HepG2 (cell line): ENCODE data around the gene DYNC2I2. TPM values are rescaled to one million over a fixed set of nuclear protein-coding genes. Genes with fewer than 3 reads are reported as not detected.

Experiments
- ATAC-seq: fragments of 200-7000 bp; cut with Tn5 transposase; 3 replicates; pipeline ENCODE4 v1.9.1; 2020; ENCODE audit warnings: mild to moderate bottlenecking, moderate library complexity
- BruUV-seq: library from RNA; stranded (reverse); fragments of 400-500 nt; replicated peaks from 2 replicates; lab custom pipeline; 2021; lab: Mats Ljungman, UMichigan
- CTCF ChIA-PET: fragments of 300-600 bp; formaldehyde crosslinking; extraction: SDS; loops from one replicate; lab custom pipeline; 2021; ENCODE audit warnings: low total read pairs, inconsistent platforms, low intra/inter-chr PET ratio; lab: Yijun Ruan, JAX
- POLR2A ChIA-PET: fragments of 350-600 bp; sonication (Branson Sonifier 250); formaldehyde crosslinking; loops from one replicate; lab custom pipeline; 2020; ENCODE audit warnings: antibody characterized with exemption, inconsistent platforms; lab: Yijun Ruan, JAX
- DNase-seq: peaks from one replicate; pipeline ENCODE4 v3.0.0-alpha.2; 2015; ENCODE audit warnings: low spot score
- FAIRE-seq: peaks from 3 replicates; lab custom pipeline; 2011; peaks lifted over from hg19 to GRCh38; lab: Jason Lieb, UNC
- H2AFZ ChIP-seq: one replicate; pipeline ENCODE4 v1.6.1; 2011; ENCODE audit warnings: low read length, inconsistent platforms
- H3K27ac ChIP-seq: fragments of 300-600 bp; 3 replicates; pipeline ENCODE4 v1.8.0; 2011; ENCODE audit warnings: mixed run types, mild to moderate bottlenecking, mixed read lengths, low read length, inconsistent platforms; ENCODE audit not compliant: insufficient read depth; ENCODE audit errors: extremely low read length
- H3K27me3 ChIP-seq, 2 experiments: fragments of 200-600 bp in 1 of 2; 2 replicates in 1 of 2; 3 replicates in 1 of 2; pipeline versions ENCODE4 v1.6.0 to v1.8.0; 2011; ENCODE audit warnings: low read length in 2 of 2, mild to moderate bottlenecking in 2 of 2, moderate library complexity in 2 of 2, inconsistent platforms in 1 of 2; ENCODE audit not compliant: insufficient read depth in 2 of 2, control insufficient read depth in 1 of 2
- H3K36me3 ChIP-seq, 2 experiments: fragments of 200-600 bp in 1 of 2; replicated peaks in 1 of 2; 2 replicates in 1 of 2; 3 replicates in 1 of 2; pipeline versions ENCODE4 v1.5.1 to v1.8.0; 2011; ENCODE audit warnings: low read length in 2 of 2, inconsistent platforms in 1 of 2; ENCODE audit not compliant: insufficient read depth in 2 of 2, control insufficient read depth in 1 of 2
- H3K4me1 ChIP-seq: 2 replicates; pipeline ENCODE4 v1.5.1; 2012; ENCODE audit warnings: low read length, inconsistent platforms; ENCODE audit not compliant: insufficient read depth
- H3K4me2 ChIP-seq: 2 replicates; pipeline ENCODE4 v1.6.0; 2011; ENCODE audit warnings: low read depth, low read length, inconsistent platforms
- H3K4me3 ChIP-seq, 3 experiments: fragments of 200-600 bp in 1 of 3; sonication (generic), shearing (Covaris generic) in 1 of 3; replicated peaks in 1 of 3; 2 replicates each; pipeline ENCODE4 v1.5.1; 2011 to 2016; ENCODE audit warnings: low read length in 3 of 3, inconsistent platforms in 2 of 3, low read depth in 2 of 3, mild to moderate bottlenecking in 2 of 3, control low read depth in 1 of 3, mixed read lengths in 1 of 3; ENCODE audit not compliant: insufficient read depth in 1 of 3
- H3K79me2 ChIP-seq: one replicate; pipeline ENCODE4 v1.6.1; 2011; ENCODE audit warnings: low read length, inconsistent platforms; ENCODE audit not compliant: insufficient read depth
- H3K9ac ChIP-seq: 2 replicates; pipeline ENCODE4 v1.6.0; 2011; ENCODE audit warnings: mild to moderate bottlenecking, low read depth, low read length, inconsistent platforms; ENCODE audit not compliant: insufficient read depth
- H3K9me3 ChIP-seq: 2 replicates; pipeline ENCODE4 v1.5.1; 2012; ENCODE audit warnings: mild to moderate bottlenecking, low read length
- H4K20me1 ChIP-seq: 2 replicates; pipeline ENCODE4 v1.6.0; 2011; ENCODE audit warnings: inconsistent platforms, mild to moderate bottlenecking, low read length, moderate library complexity; ENCODE audit not compliant: insufficient read depth
- GTF2F1 ChIP-seq: fragments of 150-350 bp; IDR thresholded peaks from 2 replicates; pipeline ENCODE4 v1.6.1; 2014; ENCODE audit warnings: low read length
- HOXA7 ChIP-seq: sonication (generic); formaldehyde crosslinking; IDR thresholded peaks from 2 replicates; pipeline ENCODE4 v1.8.1; 2022; ENCODE audit warnings: mild to moderate bottlenecking, missing genetic modification reagents, moderate library complexity
- SOX6 ChIP-seq, 2 experiments: fragments of 450-650 bp in 1 of 2; sonication (generic) in 1 of 2; formaldehyde crosslinking in 1 of 2; IDR thresholded peaks; 2 replicates each; pipeline versions ENCODE4 v1.4.0 to v1.6.1; 2017 to 2020; ENCODE audit warnings: antibody characterized with exemption in 1 of 2, mild to moderate bottlenecking in 1 of 2, missing genetic modification reagents in 1 of 2
- SRSF4 ChIP-seq: fragments of 200-400 bp; formaldehyde crosslinking; IDR thresholded peaks from one replicate; pipeline ENCODE4 v1.6.1; 2018; ENCODE audit warnings: mild to moderate bottlenecking, low read depth, low read length, moderate library complexity; ENCODE audit not compliant: poor library complexity, severe bottlenecking
- ZNF101 ChIP-seq: sonication (generic); formaldehyde crosslinking; IDR thresholded peaks from 2 replicates; pipeline ENCODE4 v1.4.0; 2020; ENCODE audit warnings: mild to moderate bottlenecking, low read depth, missing genetic modification reagents, borderline replicate concordance
- ZNF234 ChIP-seq: sonication (generic); formaldehyde crosslinking; conservative IDR thresholded peaks from 2 replicates; pipeline ENCODE4 v1.5.1; 2020; ENCODE audit warnings: mild to moderate bottlenecking, missing genetic modification reagents
- ZNF274 ChIP-seq: sonication (generic); formaldehyde crosslinking; IDR thresholded peaks from 2 replicates; pipeline ENCODE4 v1.5.1; 2020; ENCODE audit warnings: mild to moderate bottlenecking, missing genetic modification reagents
- ZNF441 ChIP-seq: sonication (generic); formaldehyde crosslinking; IDR thresholded peaks from 2 replicates; pipeline ENCODE4 v1.7.0; 2021; ENCODE audit warnings: missing genetic modification reagents, borderline replicate concordance
- ZSCAN20 ChIP-seq: sonication (generic); formaldehyde crosslinking; IDR thresholded peaks from 2 replicates; pipeline ENCODE4 v1.4.0; 2020; ENCODE audit warnings: missing genetic modification reagents, mild to moderate bottlenecking, borderline replicate concordance
- WGBS: methylation state at CpG from one replicate; pipeline ENCODE4 v1.1.6; 2017; ENCODE audit warnings: low lambda C conversion rate; 5-methylcytosine and 5-hydroxymethylcytosine counted together
- in situ Hi-C: cut with HindIII; loops from 2 replicates; pipeline ENCODE4 v1.10.0; 2017; ENCODE audit warnings: low pct_unique_long_range_greater_than_20kb; ENCODE audit not compliant: extremely low pct_ligation_motif_present
- intact Hi-C: fragments of 100-400 bp; cut with micrococcal nuclease; formaldehyde crosslinking; loops from one replicate; pipeline ENCODE4 v1.10.0; 2022; ENCODE audit not compliant: unreplicated experiment
- polyA plus RNA-seq, 8 experiments: library from polyadenylated mRNA; depleted of rRNA in 3 of 8; stranded (reverse) in 7 of 8; unstranded in 1 of 8; fragments of >200 nt; fragmentation: Illumina TruSeq in 4 of 8; extraction: Trizol in 4 of 8; gene quantifications; 2 replicates each; pipeline versions ENCODE4 v1.2.1 to v1.2.3, GENCODE V29; 2011 to 2016; ENCODE audit warnings: low read depth in 4 of 8, missing spikeins in 1 of 8, mixed read lengths in 1 of 8; ENCODE audit not compliant: insufficient read depth in 1 of 8
- total RNA-seq, 5 experiments: library from RNA; depleted of rRNA; stranded (reverse); fragments of >200 nt; fragmentation: Illumina TruSeq; extraction: Trizol; gene quantifications; 2 replicates each; pipeline ENCODE4 v1.2.3, GENCODE V29; 2016; ENCODE audit warnings: low read depth in 1 of 5
- TF ChIP-seq, protein P1 (sequence below): sonication (generic); formaldehyde crosslinking; IDR thresholded peaks from 2 replicates; pipeline ENCODE4 v1.8.0; 2022; ENCODE audit warnings: missing genetic modification reagents, mild to moderate bottlenecking, borderline replicate concordance
- TF ChIP-seq, protein P2 (sequence below): sonication (generic); formaldehyde crosslinking; IDR thresholded peaks from one replicate; pipeline ENCODE4 v1.5.1; 2020; ENCODE audit warnings: mild to moderate bottlenecking, missing genetic modification reagents; ENCODE audit errors: not compliant biosample characterization
- TF ChIP-seq, protein P3 (sequence below): sonication (generic); formaldehyde crosslinking; IDR thresholded peaks from 2 replicates; pipeline ENCODE4 v1.4.0; 2020; ENCODE audit warnings: missing genetic modification reagents

DYNC2I2 gene
- total and polyA plus RNA-seq, 2 of the 13 experiments (the other 11 are each of a cell fraction or from before 2014, with no cell fraction given): 13.7 to 40.2 TPM

DNA sequence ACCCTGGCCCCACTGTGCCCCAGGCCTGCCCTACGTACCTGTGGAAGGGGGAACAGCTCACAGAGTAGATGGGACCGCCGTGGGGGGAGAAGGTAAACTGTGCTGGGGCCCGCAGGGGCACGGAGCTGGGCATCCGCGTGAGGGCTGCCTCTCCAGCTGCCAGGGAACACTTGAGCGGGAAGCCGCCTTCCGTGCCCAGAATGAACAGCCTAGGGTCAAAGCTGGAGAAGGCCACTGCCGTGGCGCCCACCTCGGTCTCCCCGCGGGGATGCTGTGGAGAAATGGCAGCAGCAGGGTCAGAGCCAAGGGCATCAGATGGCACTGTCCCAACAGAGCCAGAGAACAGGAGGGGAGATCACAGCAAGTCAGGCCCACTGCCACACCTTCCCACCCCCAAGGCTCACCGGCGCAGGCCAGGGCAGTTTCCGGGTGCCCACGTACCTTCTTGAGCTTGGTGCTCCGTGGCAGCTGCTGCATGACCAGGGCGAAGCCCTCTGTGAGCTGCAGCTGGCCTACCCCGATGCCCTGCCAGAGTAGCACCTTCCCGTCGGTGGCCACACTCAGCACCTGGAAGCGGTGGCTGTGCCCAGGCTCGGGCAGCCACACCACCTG, 21.9 kb downstream of the DYNC2I2 start:
- no peak for FAIRE-seq
- Histone ChIP-seq H3K27ac (no peak overlapping the region), H3K9ac (no peak overlapping the region), H3K4me1 (peaks cover 21% of the 10 kb centered on the region), H3K4me2 (peak overlapping the region; percentile 84), H2AFZ (no peak overlapping the region), H3K36me3 (peaks cover 13 to 41% of the 10 kb centered on the region in 2 experiments; a peak in 4 of 5 replicates), H3K27me3 (no peaks in the 10 kb centered on the region), H3K79me2 (no peaks in the 10 kb centered on the region), H3K9me3 (no peaks in the 10 kb centered on the region), H4K20me1 (no peaks in the 10 kb centered on the region), H3K4me3 (no peak overlapping the region)
- no peak for ATAC-seq
- no TSS peak for BruUV-seq
- 83% methylated on average over 18 of the region's 26 CpGs for WGBS
- CTCF ChIA-PET: interaction anchor here (1.4 kb wide), 1 partner anchor 68 kb away, joined by 12 read pairs; the partner anchor contains the start of gene PKN3
- intact Hi-C loops: loop anchor here (5.0 kb wide), 2 partner anchors 53 to 68 kb away; partner anchors contain the start of genes PKN3 and SET
- no peak for DNase-seq
- POLR2A ChIA-PET: interaction anchor here (1.0 to 2.3 kb wide), 15 partner anchors 20 to 313 kb away, joined by 4 to 33 read pairs (median 8); partner anchors contain the start of genes DYNC2I2, ENDOG, NUP188 and SET
- in situ Hi-C loops: no loop called here
- TF ChIP-seq, protein P1, sequence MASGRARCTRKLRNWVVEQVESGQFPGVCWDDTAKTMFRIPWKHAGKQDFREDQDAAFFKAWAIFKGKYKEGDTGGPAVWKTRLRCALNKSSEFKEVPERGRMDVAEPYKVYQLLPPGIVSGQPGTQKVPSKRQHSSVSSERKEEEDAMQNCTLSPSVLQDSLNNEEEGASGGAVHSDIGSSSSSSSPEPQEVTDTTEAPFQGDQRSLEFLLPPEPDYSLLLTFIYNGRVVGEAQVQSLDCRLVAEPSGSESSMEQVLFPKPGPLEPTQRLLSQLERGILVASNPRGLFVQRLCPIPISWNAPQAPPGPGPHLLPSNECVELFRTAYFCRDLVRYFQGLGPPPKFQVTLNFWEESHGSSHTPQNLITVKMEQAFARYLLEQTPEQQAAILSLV (CRISPR knock-in tag): no peak
- TF ChIP-seq, protein P2, sequence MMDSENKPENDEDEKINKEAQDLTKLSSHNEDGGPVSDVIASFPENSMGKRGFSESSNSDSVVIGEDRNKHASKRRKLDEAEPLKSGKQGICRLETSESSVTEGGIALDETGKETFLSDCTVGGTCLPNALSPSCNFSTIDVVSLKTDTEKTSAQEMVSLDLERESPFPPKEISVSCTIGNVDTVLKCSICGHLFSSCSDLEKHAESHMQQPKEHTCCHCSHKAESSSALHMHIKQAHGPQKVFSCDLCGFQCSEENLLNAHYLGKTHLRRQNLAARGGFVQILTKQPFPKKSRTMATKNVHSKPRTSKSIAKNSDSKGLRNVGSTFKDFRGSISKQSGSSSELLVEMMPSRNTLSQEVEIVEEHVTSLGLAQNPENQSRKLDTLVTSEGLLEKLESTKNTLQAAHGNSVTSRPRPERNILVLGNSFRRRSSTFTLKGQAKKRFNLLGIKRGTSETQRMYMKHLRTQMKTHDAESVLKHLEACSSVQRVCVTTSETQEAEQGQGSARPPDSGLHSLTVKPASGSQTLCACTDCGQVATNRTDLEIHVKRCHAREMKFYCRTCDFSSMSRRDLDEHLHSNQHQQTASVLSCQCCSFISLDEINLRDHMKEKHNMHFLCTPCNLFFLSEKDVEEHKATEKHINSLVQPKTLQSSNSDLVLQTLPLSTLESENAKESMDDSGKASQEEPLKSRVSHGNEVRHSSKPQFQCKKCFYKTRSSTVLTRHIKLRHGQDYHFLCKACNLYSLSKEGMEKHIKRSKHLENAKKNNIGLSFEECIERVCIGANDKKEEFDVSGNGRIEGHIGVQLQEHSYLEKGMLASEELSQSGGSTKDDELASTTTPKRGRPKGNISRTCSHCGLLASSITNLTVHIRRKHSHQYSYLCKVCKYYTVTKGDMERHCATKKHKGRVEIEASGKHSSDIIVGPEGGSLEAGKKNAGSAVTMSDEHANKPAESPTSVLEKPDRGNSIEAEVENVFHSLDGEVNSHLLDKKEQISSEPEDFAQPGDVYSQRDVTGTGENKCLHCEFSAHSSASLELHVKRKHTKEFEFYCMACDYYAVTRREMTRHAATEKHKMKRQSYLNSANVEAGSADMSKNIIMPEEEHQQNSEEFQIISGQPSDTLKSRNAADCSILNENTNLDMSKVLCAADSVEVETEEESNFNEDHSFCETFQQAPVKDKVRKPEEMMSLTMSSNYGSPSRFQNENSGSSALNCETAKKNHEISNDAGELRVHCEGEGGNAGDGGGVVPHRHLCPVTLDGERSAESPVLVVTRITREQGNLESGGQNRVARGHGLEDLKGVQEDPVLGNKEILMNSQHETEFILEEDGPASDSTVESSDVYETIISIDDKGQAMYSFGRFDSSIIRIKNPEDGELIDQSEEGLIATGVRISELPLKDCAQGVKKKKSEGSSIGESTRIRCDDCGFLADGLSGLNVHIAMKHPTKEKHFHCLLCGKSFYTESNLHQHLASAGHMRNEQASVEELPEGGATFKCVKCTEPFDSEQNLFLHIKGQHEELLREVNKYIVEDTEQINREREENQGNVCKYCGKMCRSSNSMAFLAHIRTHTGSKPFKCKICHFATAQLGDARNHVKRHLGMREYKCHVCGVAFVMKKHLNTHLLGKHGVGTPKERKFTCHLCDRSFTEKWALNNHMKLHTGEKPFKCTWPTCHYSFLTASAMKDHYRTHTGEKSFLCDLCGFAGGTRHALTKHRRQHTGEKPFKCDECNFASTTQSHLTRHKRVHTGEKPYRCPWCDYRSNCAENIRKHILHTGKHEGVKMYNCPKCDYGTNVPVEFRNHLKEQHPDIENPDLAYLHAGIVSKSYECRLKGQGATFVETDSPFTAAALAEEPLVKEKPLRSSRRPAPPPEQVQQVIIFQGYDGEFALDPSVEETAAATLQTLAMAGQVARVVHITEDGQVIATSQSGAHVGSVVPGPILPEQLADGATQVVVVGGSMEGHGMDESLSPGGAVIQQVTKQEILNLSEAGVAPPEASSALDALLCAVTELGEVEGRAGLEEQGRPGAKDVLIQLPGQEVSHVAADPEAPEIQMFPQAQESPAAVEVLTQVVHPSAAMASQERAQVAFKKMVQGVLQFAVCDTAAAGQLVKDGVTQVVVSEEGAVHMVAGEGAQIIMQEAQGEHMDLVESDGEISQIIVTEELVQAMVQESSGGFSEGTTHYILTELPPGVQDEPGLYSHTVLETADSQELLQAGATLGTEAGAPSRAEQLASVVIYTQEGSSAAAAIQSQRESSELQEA (CRISPR knock-in tag): no peak
- TF ChIP-seq HOXA7 (CRISPR knock-in tag) (no peak), ZSCAN20 (CRISPR knock-in tag) (0 out of 2 replicates have a peak, but pooled peaks have one; percentile 6), ZNF234 (CRISPR knock-in tag) (0 out of 2 replicates have a peak, but pooled peaks have one; percentile 39), SOX6 (IDR thresholded peaks at IDR 0.05) (no peak), SOX6 (CRISPR knock-in tag; IDR thresholded peaks at IDR 0.05) (0 out of 2 replicates have a peak, but pooled peaks have one; percentile 5), ZNF441 (CRISPR knock-in tag) (no peak), ZNF101 (CRISPR knock-in tag) (no peak), ZNF274 (no peak), SRSF4 (no peak), GTF2F1 (no peak)
- TF ChIP-seq, protein P3, sequence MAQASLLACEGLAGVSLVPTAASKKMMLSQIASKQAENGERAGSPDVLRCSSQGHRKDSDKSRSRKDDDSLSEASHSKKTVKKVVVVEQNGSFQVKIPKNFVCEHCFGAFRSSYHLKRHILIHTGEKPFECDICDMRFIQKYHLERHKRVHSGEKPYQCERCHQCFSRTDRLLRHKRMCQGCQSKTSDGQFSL (CRISPR knock-in tag): no peak
